Prostate gland (tissue), 2 donors: ENCODE results near the gene GLP2R. TPM values are rescaled to one million over a fixed set of nuclear protein-coding genes. Genes with fewer than 3 reads are reported as not detected.

Experiments
- DNase-seq: peaks from one replicate; pipeline ENCODE4 v3.0.0-alpha.2; 2019; ENCODE audit warnings: low spot score
- H3K27ac ChIP-seq, 2 donors: fragments of 200-600 bp; sonication (generic); 2 replicates each; pipeline ENCODE4 v1.5.1; 2017 to 2019
- H3K27me3 ChIP-seq: fragments of 200-600 bp; sonication (generic); replicated peaks from 2 replicates; pipeline ENCODE4 v1.5.1; 2019; ENCODE audit not compliant: insufficient read depth
- H3K36me3 ChIP-seq, 2 donors: fragments of 200-600 bp; sonication (generic); 1 replicate in 1 of 2; 2 replicates in 1 of 2; pipeline versions ENCODE4 v1.5.1 to v1.8.1; 2017 to 2019
- H3K4me1 ChIP-seq: fragments of 200-600 bp; sonication (generic); replicated peaks from 2 replicates; pipeline ENCODE4 v1.5.1; 2019
- H3K4me3 ChIP-seq, 2 donors: fragments of 200-600 bp; sonication (generic); 2 replicates each; pipeline ENCODE4 v1.5.1; 2017 to 2019
- H3K9me3 ChIP-seq: fragments of 200-600 bp; sonication (generic); 2 replicates; pipeline ENCODE4 v1.5.1; 2017
- POLR2A ChIP-seq: fragments of 450-650 bp; IDR thresholded peaks from one replicate; pipeline ENCODE4 v1.6.1; 2016; ENCODE audit warnings: antibody characterized with exemption, mild to moderate bottlenecking
- POLR2AphosphoS5 ChIP-seq: sonication (generic); formaldehyde crosslinking; IDR thresholded peaks from one replicate; pipeline ENCODE4 v1.6.1; 2017; ENCODE audit warnings: antibody characterized with exemption
- WGBS: methylation state at CpG from one replicate; pipeline ENCODE4 v1.1.5; 2018; 5-methylcytosine and 5-hydroxymethylcytosine counted together
- intact Hi-C: fragments of 100-400 bp; cut with DNase I; formaldehyde crosslinking; loops from one replicate; pipeline ENCODE4 v1.14.2; 2022
- total RNA-seq, 2 donors: library from RNA; depleted of rRNA; stranded (reverse); fragments of >200 nt; gene quantifications; one replicate each; pipeline ENCODE4 v1.1.0, GENCODE V29; 2016
- TF ChIP-seq, protein P1 (sequence below), 4 experiments: fragments of 200-600 bp in 2 of 4; fragments of 450-650 bp in 2 of 4; sonication (generic) in 2 of 4; IDR thresholded peaks; 1 replicate in 3 of 4; 2 replicates in 1 of 4; pipeline ENCODE4 v1.5.1; 2016 to 2019; ENCODE audit warnings: antibody characterized with exemption in 4 of 4, mild to moderate bottlenecking in 2 of 4, moderate library complexity in 2 of 4

The GLP2R gene
- total RNA-seq, 2 donors from 2014 or later: 0.34 to 1.5 TPM

DNA sequence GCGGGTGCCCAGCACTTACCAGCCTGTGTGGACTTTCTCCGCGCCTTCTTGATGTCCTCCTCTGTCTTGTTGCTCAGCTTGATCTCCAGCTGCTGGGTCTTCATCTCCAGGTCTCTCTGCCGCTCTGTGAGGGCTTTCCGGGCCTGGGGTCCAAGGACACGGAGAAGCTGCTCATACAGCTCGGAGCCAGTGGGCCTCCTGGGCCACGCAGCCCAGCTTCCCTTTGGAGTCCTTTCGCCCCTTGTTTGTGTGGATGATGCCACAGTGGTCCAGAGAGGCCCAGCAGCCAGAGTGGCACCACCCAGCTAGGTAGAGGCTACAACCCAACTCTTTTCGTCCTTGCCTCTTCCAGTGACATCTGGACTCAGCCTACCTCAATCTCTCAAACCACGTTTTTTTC is 99.7 kb downstream of the GLP2R start:
- TF ChIP-seq POLR2A: no peak
- TF ChIP-seq POLR2AphosphoS5: no peak
- TF ChIP-seq, protein P1, sequence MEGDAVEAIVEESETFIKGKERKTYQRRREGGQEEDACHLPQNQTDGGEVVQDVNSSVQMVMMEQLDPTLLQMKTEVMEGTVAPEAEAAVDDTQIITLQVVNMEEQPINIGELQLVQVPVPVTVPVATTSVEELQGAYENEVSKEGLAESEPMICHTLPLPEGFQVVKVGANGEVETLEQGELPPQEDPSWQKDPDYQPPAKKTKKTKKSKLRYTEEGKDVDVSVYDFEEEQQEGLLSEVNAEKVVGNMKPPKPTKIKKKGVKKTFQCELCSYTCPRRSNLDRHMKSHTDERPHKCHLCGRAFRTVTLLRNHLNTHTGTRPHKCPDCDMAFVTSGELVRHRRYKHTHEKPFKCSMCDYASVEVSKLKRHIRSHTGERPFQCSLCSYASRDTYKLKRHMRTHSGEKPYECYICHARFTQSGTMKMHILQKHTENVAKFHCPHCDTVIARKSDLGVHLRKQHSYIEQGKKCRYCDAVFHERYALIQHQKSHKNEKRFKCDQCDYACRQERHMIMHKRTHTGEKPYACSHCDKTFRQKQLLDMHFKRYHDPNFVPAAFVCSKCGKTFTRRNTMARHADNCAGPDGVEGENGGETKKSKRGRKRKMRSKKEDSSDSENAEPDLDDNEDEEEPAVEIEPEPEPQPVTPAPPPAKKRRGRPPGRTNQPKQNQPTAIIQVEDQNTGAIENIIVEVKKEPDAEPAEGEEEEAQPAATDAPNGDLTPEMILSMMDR (IDR thresholded peaks at IDR 0.05): no peak
- no peaks in the 10 kb centered on the region for H3K36me3 ChIP-seq
- no peak overlapping the region for H3K4me3 ChIP-seq
- intact Hi-C loops: loop anchor here (5.0 kb wide), 1 partner anchor 198 kb away; no protein-coding TSS in a partner anchor
- H3K9me3 ChIP-seq: no peaks in the 10 kb centered on the region
- DNase-seq: no peak
- H3K27me3 ChIP-seq: no peaks in the 10 kb centered on the region
- 99% methylated on average over 11 of the region's 11 CpGs for WGBS
- no peak overlapping the region for H3K27ac ChIP-seq
- no peaks in the 10 kb centered on the region for H3K4me1 ChIP-seq

DNA sequence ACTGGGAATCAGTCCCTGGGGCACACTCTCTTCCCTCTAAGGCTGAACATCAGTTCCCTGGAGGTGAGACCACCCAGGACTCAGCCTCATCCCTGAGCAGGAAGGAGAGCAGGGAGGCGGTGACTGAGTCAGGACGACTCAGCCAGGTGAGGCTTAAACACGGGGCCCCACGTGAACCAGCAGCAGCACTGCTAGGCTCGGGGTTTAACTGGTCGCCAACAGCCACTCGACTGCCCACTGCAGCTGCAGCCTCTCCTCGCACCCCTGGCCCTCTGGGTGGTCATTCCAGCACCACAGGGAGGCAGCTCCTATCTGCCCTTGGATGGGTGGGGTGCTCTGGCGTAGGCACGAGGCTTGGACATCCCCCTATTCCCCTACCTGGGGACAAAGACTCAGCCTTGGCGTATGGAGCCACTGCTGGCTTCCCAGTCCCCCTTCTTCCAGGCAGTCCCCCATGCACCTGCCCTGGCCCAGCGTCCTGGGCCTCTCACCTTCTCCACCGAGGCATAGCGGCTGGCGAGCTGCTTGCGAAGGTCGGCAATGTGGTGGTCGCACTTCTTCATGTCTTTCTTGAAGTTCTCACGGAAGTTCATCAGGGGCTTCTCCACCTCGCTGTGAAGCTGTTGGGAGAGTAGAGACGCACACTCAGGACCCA is 100.6 kb downstream of the GLP2R start:
- no peaks in the 10 kb centered on the region for H3K9me3 ChIP-seq
- intact Hi-C loops: loop anchor here (5.0 kb wide), 1 partner anchor 199 kb away; no protein-coding TSS in a partner anchor
- no peak overlapping the region for H3K4me3 ChIP-seq
- no peak overlapping the region for H3K27ac ChIP-seq
- 92% methylated on average over 20 of the region's 21 CpGs for WGBS
- DNase-seq: no peak
- H3K36me3 ChIP-seq: no peaks in the 10 kb centered on the region
- TF ChIP-seq, protein P1 (IDR thresholded peaks at IDR 0.05): no peak
- TF ChIP-seq POLR2AphosphoS5: no peak
- no peak for TF ChIP-seq POLR2A
- no peaks in the 10 kb centered on the region for H3K4me1 ChIP-seq
- H3K27me3 ChIP-seq: no peaks in the 10 kb centered on the region

DNA sequence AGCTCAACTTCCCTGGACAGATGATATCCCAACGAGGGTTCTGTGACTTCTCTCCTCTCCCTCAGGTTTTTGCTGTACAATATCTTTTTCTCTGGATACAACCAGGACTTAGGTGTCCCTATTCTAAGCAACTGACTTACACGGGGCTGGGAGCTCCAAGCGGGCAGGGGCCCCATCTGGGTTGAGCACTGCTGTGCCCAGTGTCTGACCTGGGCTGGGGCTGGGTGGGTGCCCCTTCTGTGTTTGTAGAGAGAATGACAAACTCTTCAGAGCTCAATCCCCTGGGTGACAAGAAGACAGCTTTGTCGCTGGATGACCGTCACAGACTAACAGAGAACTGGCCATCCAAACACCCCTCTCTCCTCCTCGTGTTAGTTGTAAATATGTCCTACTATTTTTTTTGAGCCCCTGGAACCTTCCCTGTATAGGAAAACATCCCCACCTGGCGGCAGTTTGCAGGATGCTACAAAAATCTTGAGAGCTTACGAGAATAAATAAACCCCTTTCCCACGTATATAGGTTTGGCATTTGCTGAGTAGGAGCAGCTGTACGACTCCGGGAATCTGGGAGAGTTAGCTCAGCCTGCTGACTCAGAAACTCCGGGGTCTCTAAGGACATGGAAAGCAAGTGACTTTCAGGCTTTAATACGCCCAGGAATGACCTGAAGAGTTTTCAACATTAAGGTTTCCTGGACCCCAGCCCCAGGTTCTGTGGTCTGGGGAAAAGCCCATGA is 103.0 kb downstream of the GLP2R start:
- Histone ChIP-seq H3K9me3 (no peaks in the 10 kb centered on the region), H3K4me3 (no peak overlapping the region), H3K36me3 (no peaks in the 10 kb centered on the region), H3K27me3 (no peaks in the 10 kb centered on the region), H3K4me1 (no peaks in the 10 kb centered on the region), H3K27ac (no peak overlapping the region)
- TF ChIP-seq, protein P1 (IDR thresholded peaks at IDR 0.05): peak in 2 of 4 experiments; percentile 7 to 32
- no peak for TF ChIP-seq POLR2AphosphoS5
- intact Hi-C loops: loop anchor here (5.0 kb wide), 1 partner anchor 201 kb away; no protein-coding TSS in a partner anchor
- 36% methylated on average over 13 of the region's 13 CpGs for WGBS
- DNase-seq: no peak

DNA sequence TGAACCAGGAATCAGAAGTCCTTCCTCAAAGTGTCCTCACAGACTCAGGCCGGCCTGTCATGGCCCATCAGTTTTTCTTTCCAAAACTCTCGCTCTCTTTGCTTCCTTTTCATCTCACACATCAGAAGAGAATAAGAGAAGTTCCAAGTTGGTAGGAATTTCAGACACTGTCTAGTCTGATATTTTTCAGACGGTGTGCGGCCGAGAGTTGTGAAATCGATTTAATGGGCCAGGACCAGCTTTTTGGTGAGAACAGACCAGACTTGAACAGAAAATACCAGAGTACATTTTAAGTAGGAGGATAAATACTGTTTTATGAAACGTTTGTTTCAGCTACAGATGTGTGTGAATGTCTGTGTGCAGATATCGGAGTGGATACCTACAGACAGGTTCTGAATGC is 104.1 kb downstream of the GLP2R start:
- H3K27me3 ChIP-seq: no peaks in the 10 kb centered on the region
- H3K36me3 ChIP-seq: no peaks in the 10 kb centered on the region
- no peak overlapping the region for H3K27ac ChIP-seq
- 84% methylated on average over 8 of the region's 8 CpGs for WGBS
- intact Hi-C loops: loop anchor here (5.0 kb wide), 1 partner anchor 203 kb away; no protein-coding TSS in a partner anchor
- no peak for DNase-seq
- H3K4me1 ChIP-seq: no peaks in the 10 kb centered on the region
- H3K9me3 ChIP-seq: no peaks in the 10 kb centered on the region
- no peak for TF ChIP-seq POLR2AphosphoS5
- TF ChIP-seq, protein P1 (IDR thresholded peaks at IDR 0.05): no peak
- TF ChIP-seq POLR2A: no peak
- H3K4me3 ChIP-seq: no peak overlapping the region
